Type B pancreatic cell (in vitro differentiated cells): Measurements from ENCODE around the gene CAP1. TPM values are rescaled to one million over a fixed set of nuclear protein-coding genes. Genes with fewer than 3 reads are reported as not detected.
"Not testable (repeated sequence)": the region's sequence is repeated elsewhere in the genome, so short reads cannot be mapped to it uniquely, and the experiment has no call there.

Experiments used
- DNase-seq: peaks from one replicate; pipeline ENCODE4 v3.0.0; 2021; ENCODE audit warnings: mixed read lengths; ENCODE audit not compliant: unreplicated experiment; ENCODE audit errors: extremely low spot score
- H3K27ac Mint-ChIP-seq: 2 replicates; pipeline ENCODE4 v1.8.0; 2021; ENCODE audit warnings: mild to moderate bottlenecking, mixed read lengths
- H3K27me3 Mint-ChIP-seq: 2 replicates; pipeline ENCODE4 v1.8.0; 2021; ENCODE audit warnings: mixed read lengths
- H3K36me3 Mint-ChIP-seq: 2 replicates; pipeline ENCODE4 v1.8.0; 2021; ENCODE audit warnings: mixed read lengths
- H3K4me1 Mint-ChIP-seq: one replicate; pipeline ENCODE4 v1.8.0; 2021; ENCODE audit warnings: mixed read lengths; ENCODE audit not compliant: unreplicated experiment
- H3K4me3 Mint-ChIP-seq: 2 replicates; pipeline ENCODE4 v1.8.0; 2021; ENCODE audit warnings: mild to moderate bottlenecking, mixed read lengths
- H3K9me3 Mint-ChIP-seq: 2 replicates; pipeline ENCODE4 v1.8.0; 2021; ENCODE audit warnings: mixed read lengths
- total RNA-seq: library from RNA; stranded (reverse); gene quantifications from 2 replicates; pipeline ENCODE4 v1.2.1, GENCODE V29; 2021; ENCODE audit warnings: low replicate concordance
- TF ChIP-seq, protein P1 (sequence below): fragments of 200-600 bp; sonication (generic); conservative IDR thresholded peaks from 2 replicates; pipeline ENCODE4 v1.5.0; 2021; ENCODE audit warnings: antibody characterized with exemption, mild to moderate bottlenecking

CAP1 gene
- total RNA-seq, 1 donor from 2014 or later: 210 TPM

DNA sequence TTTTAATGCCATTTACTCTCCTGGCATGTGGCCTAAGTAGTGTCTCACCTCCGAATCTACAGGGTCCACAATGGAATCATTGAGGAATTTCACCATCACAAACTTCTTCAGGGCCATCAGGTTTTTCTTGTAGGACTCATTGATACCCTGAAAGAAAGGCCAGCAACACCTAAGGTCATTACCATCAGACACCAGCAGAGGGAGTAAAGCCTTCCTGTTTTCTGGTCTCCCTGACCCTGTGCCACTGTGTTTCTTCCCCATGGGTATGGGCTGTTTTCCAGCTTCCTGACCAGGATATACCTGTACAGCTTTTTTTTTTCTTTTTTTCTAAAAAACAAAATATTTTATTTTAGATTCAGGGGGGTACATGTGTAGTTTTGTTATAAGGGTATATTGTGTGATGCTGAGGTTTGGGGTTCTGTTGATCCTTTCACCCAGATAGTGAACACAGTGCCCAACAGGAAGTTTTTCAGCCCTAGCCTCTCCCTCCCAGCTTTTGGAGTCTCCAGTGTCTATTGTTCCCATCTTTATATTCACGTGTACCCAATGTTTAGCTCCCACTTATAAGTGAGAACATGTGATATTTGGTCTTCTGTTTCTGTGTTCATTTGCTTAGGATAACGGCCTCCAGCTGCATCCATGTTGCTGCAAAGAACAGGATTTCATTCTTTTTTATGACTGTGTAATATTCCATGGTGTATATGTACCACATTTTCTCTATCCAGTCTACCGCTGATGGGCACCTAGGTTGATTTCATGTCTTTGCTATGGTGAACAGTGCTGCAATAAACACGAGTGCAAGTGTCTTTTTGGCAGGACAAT lies 38.2 kb downstream of the CAP1 start:
- no peaks in the 10 kb centered on the region for H3K27me3 Mint-ChIP-seq
- H3K27ac Mint-ChIP-seq: no peak overlapping the region
- peaks cover 13% of the 10 kb centered on the region for H3K36me3 Mint-ChIP-seq
- H3K4me1 Mint-ChIP-seq: no peaks in the 10 kb centered on the region
- no peaks in the 10 kb centered on the region for H3K9me3 Mint-ChIP-seq
- DNase-seq: no peak
- TF ChIP-seq, protein P1, sequence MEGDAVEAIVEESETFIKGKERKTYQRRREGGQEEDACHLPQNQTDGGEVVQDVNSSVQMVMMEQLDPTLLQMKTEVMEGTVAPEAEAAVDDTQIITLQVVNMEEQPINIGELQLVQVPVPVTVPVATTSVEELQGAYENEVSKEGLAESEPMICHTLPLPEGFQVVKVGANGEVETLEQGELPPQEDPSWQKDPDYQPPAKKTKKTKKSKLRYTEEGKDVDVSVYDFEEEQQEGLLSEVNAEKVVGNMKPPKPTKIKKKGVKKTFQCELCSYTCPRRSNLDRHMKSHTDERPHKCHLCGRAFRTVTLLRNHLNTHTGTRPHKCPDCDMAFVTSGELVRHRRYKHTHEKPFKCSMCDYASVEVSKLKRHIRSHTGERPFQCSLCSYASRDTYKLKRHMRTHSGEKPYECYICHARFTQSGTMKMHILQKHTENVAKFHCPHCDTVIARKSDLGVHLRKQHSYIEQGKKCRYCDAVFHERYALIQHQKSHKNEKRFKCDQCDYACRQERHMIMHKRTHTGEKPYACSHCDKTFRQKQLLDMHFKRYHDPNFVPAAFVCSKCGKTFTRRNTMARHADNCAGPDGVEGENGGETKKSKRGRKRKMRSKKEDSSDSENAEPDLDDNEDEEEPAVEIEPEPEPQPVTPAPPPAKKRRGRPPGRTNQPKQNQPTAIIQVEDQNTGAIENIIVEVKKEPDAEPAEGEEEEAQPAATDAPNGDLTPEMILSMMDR: peak; percentile 84
- no peak overlapping the region for H3K4me3 Mint-ChIP-seq

DNA sequence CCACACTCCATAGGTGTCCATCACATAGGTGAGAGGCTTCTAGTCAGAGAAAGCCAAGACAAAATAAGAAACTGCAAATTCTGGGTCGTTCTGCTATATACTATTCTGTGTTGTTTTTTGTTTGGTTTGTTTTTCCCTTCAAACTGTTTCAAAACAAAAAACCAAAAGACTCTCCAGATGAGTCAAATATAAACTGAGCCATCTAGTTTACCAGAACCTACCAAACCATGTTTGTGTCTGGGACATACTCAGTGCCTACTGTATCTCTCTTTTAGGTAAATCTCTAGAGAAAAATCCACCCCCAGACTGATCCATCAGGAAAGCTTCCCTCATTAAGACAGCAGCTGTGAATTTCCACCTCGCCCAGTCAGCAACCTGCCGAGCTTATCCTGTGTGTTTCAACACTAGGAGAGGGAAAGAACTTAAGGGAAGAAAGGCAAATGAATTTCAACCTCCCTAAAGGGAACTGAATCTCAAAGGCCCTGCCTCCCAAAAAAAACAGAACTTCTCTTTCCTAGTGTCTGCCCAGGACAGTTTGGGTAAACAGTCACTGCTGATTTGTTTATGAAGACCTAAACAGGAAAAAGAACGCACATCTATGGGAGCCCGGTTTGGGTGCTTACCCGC lies 39.4 kb downstream of the CAP1 start:
- TF ChIP-seq, protein P1: no peak
- DNase-seq: no peak
- no peaks in the 10 kb centered on the region for H3K9me3 Mint-ChIP-seq
- H3K27me3 Mint-ChIP-seq: no peaks in the 10 kb centered on the region
- H3K4me3 Mint-ChIP-seq: no peak overlapping the region
- peaks cover 15% of the 10 kb centered on the region for H3K36me3 Mint-ChIP-seq
- no peak overlapping the region for H3K27ac Mint-ChIP-seq
- H3K4me1 Mint-ChIP-seq: no peaks in the 10 kb centered on the region

DNA sequence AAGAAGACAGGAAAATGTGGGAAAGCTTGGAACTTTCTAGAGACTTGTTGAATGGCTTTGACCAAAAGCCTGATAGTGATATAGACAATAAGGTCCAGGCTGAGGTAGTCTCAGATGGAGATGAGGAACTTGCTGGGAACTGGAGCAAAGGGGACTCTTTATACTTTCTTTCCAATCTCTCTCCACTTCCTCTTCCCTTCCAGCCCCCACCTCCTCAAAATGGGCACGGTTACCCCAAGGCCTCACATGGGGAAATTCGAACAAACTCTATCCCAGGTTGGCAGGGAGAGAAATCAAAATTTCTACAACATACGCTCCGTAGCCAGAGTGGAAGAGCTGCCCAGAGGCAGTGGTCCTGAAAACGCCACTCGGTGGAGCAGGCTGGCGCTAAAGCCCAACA lies 41.3 kb downstream of the CAP1 start:
- Mint-ChIP-seq H3K4me3 (no peak overlapping the region), H3K9me3 (no peaks in the 10 kb centered on the region), H3K27me3 (no peaks in the 10 kb centered on the region), H3K4me1 (no peaks in the 10 kb centered on the region), H3K36me3 (peaks cover 15% of the 10 kb centered on the region), H3K27ac (no peak overlapping the region)
- TF ChIP-seq, protein P1: no peak
- DNase-seq: no peak

DNA sequence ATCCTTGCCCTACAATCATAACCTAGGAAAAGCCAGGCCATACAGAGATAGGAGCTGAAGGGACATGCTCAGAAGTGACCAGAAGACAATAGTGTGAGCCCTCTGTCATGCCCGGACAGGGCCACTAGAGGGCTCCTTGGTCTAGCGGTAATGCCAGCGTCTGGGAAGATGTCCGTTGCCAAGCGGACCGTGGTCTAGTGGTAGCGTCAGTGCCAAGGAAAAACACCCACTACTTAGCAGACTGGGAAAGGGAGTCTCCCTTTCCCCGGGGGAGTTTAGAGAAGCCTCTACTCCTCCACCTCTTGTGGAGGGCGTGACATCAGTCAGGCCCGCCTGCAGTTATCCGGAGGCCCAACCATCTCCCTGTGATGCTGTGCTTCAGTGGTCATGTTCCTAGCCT lies 44.2 kb downstream of the CAP1 start:
- not testable (repeated sequence) for H3K27ac Mint-ChIP-seq, H3K27me3 Mint-ChIP-seq, H3K4me1 Mint-ChIP-seq, H3K4me3 Mint-ChIP-seq, H3K9me3 Mint-ChIP-seq
- TF ChIP-seq, protein P1: peak; percentile 81
- peak; percentile 77 for DNase-seq
- peaks cover 17% of the 10 kb centered on the region for H3K36me3 Mint-ChIP-seq

DNA sequence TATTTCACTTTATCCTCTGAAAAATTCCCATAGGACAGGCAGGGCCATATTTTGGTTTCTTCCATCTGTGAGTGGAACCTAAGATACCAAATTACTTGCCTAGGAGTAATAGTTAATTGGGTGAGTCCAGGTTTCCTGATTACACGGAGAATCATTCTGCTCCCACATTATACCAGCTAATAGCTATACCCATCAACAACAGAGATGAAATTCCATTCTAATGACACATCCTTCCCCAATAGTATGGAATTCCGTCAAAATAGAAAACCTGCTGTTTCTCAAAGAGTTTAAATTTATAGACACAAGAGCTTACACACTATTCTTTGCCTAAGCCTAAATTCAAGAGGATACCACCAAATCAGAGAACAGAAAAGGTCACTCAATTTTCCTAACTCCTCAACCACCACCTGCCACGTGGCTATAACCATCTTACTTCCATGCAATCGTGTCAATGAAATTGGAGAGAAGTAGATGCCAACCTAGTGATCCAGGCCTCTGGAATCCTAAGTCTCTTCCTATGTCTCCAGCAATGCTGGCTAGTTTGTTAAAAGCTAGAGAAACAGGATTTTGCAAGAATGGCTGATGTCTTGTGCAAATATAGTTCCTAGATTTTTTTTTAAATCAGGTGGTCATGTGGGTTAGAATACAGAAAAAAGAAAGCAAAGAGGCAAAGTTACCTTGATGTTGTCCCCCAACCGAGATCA lies 50.3 kb downstream of the CAP1 start:
- Mint-ChIP-seq H3K9me3 (no peaks in the 10 kb centered on the region), H3K27ac (no peak overlapping the region), H3K4me3 (no peak overlapping the region), H3K36me3 (peaks cover 13% of the 10 kb centered on the region), H3K27me3 (no peaks in the 10 kb centered on the region), H3K4me1 (peaks cover 15% of the 10 kb centered on the region)
- TF ChIP-seq, protein P1: no peak
- DNase-seq: no peak
